Measurements from ENCODE around the gene P4HA1.

- TF ChIP-seq RELA (CRISPR knock-in tag; IDR thresholded peaks at IDR 0.05; ENCODE audit: borderline replicate concordance) (no peak), ATF6 (CRISPR knock-in tag; IDR thresholded peaks at IDR 0.05) (no peak), MAX (CRISPR knock-in tag; IDR thresholded peaks at IDR 0.05) (no peak), ZNF416 (CRISPR knock-in tag; IDR thresholded peaks at IDR 0.05) (no peak), FOXK1 (CRISPR knock-in tag; IDR thresholded peaks at IDR 0.05) (no peak)
- TF ChIP-seq, protein P1, sequence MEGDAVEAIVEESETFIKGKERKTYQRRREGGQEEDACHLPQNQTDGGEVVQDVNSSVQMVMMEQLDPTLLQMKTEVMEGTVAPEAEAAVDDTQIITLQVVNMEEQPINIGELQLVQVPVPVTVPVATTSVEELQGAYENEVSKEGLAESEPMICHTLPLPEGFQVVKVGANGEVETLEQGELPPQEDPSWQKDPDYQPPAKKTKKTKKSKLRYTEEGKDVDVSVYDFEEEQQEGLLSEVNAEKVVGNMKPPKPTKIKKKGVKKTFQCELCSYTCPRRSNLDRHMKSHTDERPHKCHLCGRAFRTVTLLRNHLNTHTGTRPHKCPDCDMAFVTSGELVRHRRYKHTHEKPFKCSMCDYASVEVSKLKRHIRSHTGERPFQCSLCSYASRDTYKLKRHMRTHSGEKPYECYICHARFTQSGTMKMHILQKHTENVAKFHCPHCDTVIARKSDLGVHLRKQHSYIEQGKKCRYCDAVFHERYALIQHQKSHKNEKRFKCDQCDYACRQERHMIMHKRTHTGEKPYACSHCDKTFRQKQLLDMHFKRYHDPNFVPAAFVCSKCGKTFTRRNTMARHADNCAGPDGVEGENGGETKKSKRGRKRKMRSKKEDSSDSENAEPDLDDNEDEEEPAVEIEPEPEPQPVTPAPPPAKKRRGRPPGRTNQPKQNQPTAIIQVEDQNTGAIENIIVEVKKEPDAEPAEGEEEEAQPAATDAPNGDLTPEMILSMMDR (IDR thresholded peaks at IDR 0.05), result no peak
- TF ChIP-seq, protein P2, sequence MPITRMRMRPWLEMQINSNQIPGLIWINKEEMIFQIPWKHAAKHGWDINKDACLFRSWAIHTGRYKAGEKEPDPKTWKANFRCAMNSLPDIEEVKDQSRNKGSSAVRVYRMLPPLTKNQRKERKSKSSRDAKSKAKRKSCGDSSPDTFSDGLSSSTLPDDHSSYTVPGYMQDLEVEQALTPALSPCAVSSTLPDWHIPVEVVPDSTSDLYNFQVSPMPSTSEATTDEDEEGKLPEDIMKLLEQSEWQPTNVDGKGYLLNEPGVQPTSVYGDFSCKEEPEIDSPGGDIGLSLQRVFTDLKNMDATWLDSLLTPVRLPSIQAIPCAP (CRISPR knock-in tag; IDR thresholded peaks at IDR 0.05), result no peak
- TF ChIP-seq, protein P3, sequence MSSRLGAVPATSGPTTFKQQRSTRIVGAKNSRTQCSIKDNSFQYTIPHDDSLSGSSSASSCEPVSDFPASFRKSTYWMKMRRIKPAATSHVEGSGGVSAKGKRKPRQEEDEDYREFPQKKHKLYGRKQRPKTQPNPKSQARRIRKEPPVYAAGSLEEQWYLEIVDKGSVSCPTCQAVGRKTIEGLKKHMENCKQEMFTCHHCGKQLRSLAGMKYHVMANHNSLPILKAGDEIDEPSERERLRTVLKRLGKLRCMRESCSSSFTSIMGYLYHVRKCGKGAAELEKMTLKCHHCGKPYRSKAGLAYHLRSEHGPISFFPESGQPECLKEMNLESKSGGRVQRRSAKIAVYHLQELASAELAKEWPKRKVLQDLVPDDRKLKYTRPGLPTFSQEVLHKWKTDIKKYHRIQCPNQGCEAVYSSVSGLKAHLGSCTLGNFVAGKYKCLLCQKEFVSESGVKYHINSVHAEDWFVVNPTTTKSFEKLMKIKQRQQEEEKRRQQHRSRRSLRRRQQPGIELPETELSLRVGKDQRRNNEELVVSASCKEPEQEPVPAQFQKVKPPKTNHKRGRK (CRISPR knock-in tag; IDR thresholded peaks at IDR 0.05; ENCODE audit: borderline replicate concordance), result no peak
- TF ChIP-seq, protein P4, sequence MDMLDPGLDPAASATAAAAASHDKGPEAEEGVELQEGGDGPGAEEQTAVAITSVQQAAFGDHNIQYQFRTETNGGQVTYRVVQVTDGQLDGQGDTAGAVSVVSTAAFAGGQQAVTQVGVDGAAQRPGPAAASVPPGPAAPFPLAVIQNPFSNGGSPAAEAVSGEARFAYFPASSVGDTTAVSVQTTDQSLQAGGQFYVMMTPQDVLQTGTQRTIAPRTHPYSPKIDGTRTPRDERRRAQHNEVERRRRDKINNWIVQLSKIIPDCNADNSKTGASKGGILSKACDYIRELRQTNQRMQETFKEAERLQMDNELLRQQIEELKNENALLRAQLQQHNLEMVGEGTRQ (CRISPR knock-in tag; IDR thresholded peaks at IDR 0.05), result no peak
- TF ChIP-seq, protein P5, sequence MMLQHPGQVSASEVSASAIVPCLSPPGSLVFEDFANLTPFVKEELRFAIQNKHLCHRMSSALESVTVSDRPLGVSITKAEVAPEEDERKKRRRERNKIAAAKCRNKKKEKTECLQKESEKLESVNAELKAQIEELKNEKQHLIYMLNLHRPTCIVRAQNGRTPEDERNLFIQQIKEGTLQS (CRISPR knock-in tag; conservative IDR thresholded peaks at IDR 0.05), result no peak
Observed at GRCh38 chr10:73113551-73113950, 16.9 kb upstream of the P4HA1 start.

Measured in WTC11 (cell line).